ENCODE data around the gene SACM1L.

Gene SACM1L

DNA sequence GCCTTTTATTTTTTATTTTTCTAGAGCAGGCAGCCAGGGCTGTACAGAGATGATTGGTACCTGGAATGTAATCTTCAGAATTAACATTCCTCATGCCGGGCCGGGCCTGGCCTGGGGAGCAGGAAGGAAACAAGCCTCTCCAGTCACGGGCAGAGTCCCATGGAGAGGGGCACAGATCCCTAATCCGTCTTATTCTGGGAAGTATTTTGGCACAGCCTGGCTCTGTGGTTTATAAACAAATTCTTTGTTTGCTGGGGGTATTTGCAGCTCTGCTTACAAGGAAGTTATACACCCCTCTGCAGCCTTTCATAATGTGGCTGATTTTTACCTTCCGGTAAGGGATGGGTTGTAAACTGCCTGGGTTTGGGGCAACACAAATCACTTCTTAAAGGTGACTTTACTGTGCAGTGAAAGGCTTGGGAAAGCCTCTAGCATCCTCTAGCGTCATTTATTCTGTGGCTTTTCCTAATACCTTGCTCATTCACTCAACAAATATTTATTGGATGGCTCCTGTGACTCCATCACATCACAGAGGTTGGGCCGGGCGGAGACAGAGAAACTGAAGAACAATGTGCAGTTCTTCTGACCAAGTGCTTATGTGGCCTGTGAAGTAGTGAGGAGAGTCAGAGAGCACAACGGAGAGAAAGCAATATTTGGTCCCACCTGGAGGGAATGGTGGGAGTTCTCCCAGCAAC is 104.4 kb downstream of the SACM1L start:
- no peak overlapping the region for H3K27ac ChIP-seq
- H3K4me2 ChIP-seq (ENCODE audit: low read length): no peak overlapping the region
- TF ChIP-seq, protein P1, sequence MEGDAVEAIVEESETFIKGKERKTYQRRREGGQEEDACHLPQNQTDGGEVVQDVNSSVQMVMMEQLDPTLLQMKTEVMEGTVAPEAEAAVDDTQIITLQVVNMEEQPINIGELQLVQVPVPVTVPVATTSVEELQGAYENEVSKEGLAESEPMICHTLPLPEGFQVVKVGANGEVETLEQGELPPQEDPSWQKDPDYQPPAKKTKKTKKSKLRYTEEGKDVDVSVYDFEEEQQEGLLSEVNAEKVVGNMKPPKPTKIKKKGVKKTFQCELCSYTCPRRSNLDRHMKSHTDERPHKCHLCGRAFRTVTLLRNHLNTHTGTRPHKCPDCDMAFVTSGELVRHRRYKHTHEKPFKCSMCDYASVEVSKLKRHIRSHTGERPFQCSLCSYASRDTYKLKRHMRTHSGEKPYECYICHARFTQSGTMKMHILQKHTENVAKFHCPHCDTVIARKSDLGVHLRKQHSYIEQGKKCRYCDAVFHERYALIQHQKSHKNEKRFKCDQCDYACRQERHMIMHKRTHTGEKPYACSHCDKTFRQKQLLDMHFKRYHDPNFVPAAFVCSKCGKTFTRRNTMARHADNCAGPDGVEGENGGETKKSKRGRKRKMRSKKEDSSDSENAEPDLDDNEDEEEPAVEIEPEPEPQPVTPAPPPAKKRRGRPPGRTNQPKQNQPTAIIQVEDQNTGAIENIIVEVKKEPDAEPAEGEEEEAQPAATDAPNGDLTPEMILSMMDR (IDR thresholded peaks at IDR 0.05): no peak
- H3K4me1 ChIP-seq: no peaks in the 10 kb centered on the region
- H3K36me3 ChIP-seq (ENCODE audit: control insufficient read depth, insufficient read depth, low read length): no peaks in the 10 kb centered on the region
- no peak overlapping the region for H2AFZ ChIP-seq
- H3K9me3 ChIP-seq (ENCODE audit: control insufficient read depth, low read length): peaks cover 6% of the 10 kb centered on the region
- no peaks in the 10 kb centered on the region for H3K79me2 ChIP-seq
- no peak overlapping the region for H3K4me3 ChIP-seq (ENCODE audit: low read depth, low read length)
- H3K9ac ChIP-seq: no peak overlapping the region
- H3K27me3 ChIP-seq (ENCODE audit: control insufficient read depth, insufficient read depth, low read length): no peaks in the 10 kb centered on the region

DNA sequence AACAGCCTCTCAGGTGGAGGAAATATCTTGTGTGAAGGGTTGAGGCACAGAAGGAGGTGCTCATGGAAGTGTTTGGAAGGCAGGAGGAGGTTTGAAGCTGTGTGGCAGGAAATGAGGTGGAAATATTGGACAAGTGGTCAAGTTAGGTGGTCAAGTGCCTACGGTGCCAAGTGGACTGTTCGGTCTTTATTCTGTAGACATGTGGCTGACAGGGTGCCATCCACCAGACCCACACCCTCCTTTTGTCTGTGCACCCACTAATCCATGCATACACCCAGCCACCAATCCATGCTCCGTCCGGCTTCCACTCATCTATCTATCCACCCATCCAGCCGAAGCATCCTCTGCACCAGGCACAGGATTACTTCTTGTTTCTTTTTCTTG is 105.0 kb downstream of the SACM1L start:
- no peak overlapping the region for H3K9ac ChIP-seq
- H3K4me3 ChIP-seq (ENCODE audit: low read depth, low read length): no peak overlapping the region
- TF ChIP-seq, protein P1 (IDR thresholded peaks at IDR 0.05): no peak
- no peak overlapping the region for H2AFZ ChIP-seq
- no peak overlapping the region for H3K4me2 ChIP-seq (ENCODE audit: low read length)
- no peaks in the 10 kb centered on the region for H3K36me3 ChIP-seq (ENCODE audit: control insufficient read depth, insufficient read depth, low read length)
- peaks cover 6% of the 10 kb centered on the region for H3K9me3 ChIP-seq (ENCODE audit: control insufficient read depth, low read length)
- no peak overlapping the region for H3K27ac ChIP-seq
- no peaks in the 10 kb centered on the region for H3K27me3 ChIP-seq (ENCODE audit: control insufficient read depth, insufficient read depth, low read length)
- H3K79me2 ChIP-seq: no peaks in the 10 kb centered on the region
- H3K4me1 ChIP-seq: no peaks in the 10 kb centered on the region

DNA sequence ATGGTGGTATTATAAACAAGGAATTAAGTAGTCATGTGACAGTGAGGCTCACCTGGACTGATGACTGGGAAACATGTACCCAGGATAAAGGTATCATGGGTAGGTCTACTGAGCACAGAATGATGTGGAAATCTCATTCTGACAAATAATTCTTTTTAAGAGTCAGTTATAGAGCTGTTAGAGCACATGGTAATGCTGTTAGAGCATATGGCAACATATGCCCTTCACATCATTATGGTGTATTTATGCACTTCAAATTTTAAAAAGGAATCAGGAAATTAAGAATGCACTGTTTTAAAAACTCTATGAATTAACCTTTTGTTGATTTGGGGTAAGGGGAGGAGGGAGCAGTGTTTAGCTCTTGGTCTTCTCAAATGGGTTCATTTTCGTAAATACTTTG is 105.5 kb downstream of the SACM1L start:
- Histone ChIP-seq H3K27me3 (ENCODE audit: control insufficient read depth, insufficient read depth, low read length) (no peaks in the 10 kb centered on the region), H3K9me3 (ENCODE audit: control insufficient read depth, low read length) (peaks cover under 1% of the 10 kb centered on the region), H3K9ac (no peak overlapping the region), H3K4me2 (ENCODE audit: low read length) (no peak overlapping the region), H3K36me3 (ENCODE audit: control insufficient read depth, insufficient read depth, low read length) (no peaks in the 10 kb centered on the region), H2AFZ (no peak overlapping the region), H3K79me2 (no peaks in the 10 kb centered on the region), H3K4me3 (ENCODE audit: low read depth, low read length) (no peak overlapping the region), H3K27ac (no peak overlapping the region), H3K4me1 (no peaks in the 10 kb centered on the region)
- TF ChIP-seq, protein P1 (IDR thresholded peaks at IDR 0.05): no peak
